HL-60 (cell line): ENCODE measurements around the gene DBNL.
A peak's percentile ranks its signal among the peaks of the same experiment; 100 is the strongest.

ENCODE experiments used
- CTCF ChIP-seq: IDR thresholded peaks from one replicate; pipeline ENCODE4 v1.5.1; 2011; ENCODE audit warnings: low read length, control low read depth, inconsistent platforms; ENCODE audit not compliant: insufficient read depth
- GABPA ChIP-seq: IDR thresholded peaks from 2 replicates; pipeline ENCODE4 v1.6.1; 2012; ENCODE audit warnings: low read depth
- POLR2AphosphoS5 ChIP-seq: IDR thresholded peaks from 2 replicates; pipeline ENCODE4 v1.6.1; 2012; ENCODE audit warnings: low read depth
- REST ChIP-seq: IDR thresholded peaks from 2 replicates; pipeline ENCODE4 v1.6.1; 2012; ENCODE audit warnings: low read depth; ENCODE audit not compliant: insufficient replicate concordance
- SPI1 ChIP-seq: IDR thresholded peaks from 2 replicates; pipeline ENCODE4 v1.6.1; 2012; ENCODE audit warnings: low read depth, mild to moderate bottlenecking, borderline replicate concordance

GRCh38 chr7:44105832-44106231 is 61.3 kb downstream of the DBNL start:
- TF ChIP-seq CTCF: no peak
- TF ChIP-seq REST: no peak
- no peak for TF ChIP-seq POLR2AphosphoS5
- no peak for TF ChIP-seq GABPA
- peak; percentile 74 for TF ChIP-seq SPI1
